Measurements from ENCODE around the gene G6PC1. TPM values are rescaled to one million over a fixed set of nuclear protein-coding genes. Genes with fewer than 3 reads are reported as not detected.

The G6PC1 gene
- total RNA-seq, 1 experiment from 2014 or later, result 0.10 TPM

DNA sequence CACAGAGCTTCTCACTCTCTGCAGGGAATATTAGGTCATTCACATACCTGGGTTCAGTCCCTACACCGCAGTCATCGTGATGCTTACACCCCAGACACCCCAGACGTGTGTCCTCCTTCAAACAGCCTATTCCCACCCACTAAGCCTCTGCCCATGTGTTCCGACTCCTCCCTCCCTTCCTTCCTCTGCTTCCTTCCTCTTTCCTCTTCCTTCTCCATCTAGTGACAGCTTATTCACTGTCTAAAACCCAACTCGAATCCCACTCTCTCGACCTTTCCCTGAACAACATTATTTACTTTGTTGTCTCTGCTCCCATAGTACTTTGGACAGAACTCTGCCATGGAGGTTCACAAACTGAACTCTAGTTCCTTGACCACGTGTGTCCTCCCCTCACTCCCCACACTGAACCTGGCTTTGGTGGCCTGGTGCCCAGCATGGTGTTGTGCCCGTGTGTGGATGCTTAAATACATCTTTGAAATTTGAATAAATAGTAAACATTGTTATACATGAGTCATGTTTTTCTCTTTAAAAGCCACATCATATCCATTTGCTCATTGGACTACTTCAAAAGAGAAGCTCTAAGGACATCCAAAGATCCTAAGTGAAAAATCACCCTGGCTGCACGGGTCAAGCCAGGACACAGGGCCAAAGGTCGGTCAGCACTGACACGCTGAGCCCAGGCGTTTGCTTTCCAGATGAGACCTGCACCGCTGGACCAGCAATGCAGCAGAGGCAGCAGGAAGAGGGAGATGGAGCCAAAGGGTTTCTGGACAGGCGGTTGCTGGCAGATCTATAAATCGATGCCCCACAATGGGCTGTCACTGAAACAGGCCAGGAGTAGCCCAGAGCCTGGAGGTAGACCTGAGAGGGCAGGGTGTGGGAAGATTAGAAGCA, 14.1 kb upstream of the G6PC1 start:
- Histone ChIP-seq H3K9ac (ENCODE audit: low read length) (no peak overlapping the region), H3K27ac (ENCODE audit: low read depth, low read length) (no peak overlapping the region), H3K36me3 (ENCODE audit: control insufficient read depth in 1 of 2, insufficient read depth in 2 of 2, low read length in 2 of 2) (no peaks in the 10 kb centered on the region), H2AFZ (ENCODE audit: low read depth, low read length, poor library complexity, severe bottlenecking) (no peak overlapping the region), H3K79me2 (ENCODE audit: insufficient read depth, low read length) (no peaks in the 10 kb centered on the region), H3K27me3 (ENCODE audit: insufficient read depth, low read length) (no peaks in the 10 kb centered on the region), H4K20me1 (ENCODE audit: insufficient read depth) (no peaks in the 10 kb centered on the region), H3K4me3 (replicated peaks in 1 of 2; ENCODE audit: low read depth in 1 of 2, low read length in 2 of 2) (no peak overlapping the region), H3K4me1 (ENCODE audit: control insufficient read depth in 1 of 2, insufficient read depth in 2 of 2, low read length in 2 of 2) (no peaks in the 10 kb centered on the region), H3K9me3 (ENCODE audit: control insufficient read depth in 1 of 2, insufficient read depth in 1 of 2, low read depth in 1 of 2, low read length in 2 of 2) (no peaks in the 10 kb centered on the region), H3K9me2 (ENCODE audit: insufficient read depth) (no peaks in the 10 kb centered on the region), H3K4me2 (ENCODE audit: low read length) (no peak overlapping the region)
- no peak for ATAC-seq
- BruUV-seq (replicated peaks), result no TSS peak
- TF ChIP-seq RAD21 (IDR thresholded peaks at IDR 0.05; ENCODE audit: low read depth), result no peak
- no peak for DNase-seq (ENCODE audit: low read depth, low spot score)
- intact Hi-C loops (cut with micrococcal nuclease), result no loop called here
- POLR2A ChIA-PET, result no interaction called here
- RAD21 ChIA-PET (ENCODE audit: low non-redundant PET in 1 of 2, low total read pairs in 2 of 2, uncharacterized antibody in 2 of 2, unreplicated experiment in 2 of 2), result no interaction called here
- CTCF ChIA-PET, result no interaction called here

DNA sequence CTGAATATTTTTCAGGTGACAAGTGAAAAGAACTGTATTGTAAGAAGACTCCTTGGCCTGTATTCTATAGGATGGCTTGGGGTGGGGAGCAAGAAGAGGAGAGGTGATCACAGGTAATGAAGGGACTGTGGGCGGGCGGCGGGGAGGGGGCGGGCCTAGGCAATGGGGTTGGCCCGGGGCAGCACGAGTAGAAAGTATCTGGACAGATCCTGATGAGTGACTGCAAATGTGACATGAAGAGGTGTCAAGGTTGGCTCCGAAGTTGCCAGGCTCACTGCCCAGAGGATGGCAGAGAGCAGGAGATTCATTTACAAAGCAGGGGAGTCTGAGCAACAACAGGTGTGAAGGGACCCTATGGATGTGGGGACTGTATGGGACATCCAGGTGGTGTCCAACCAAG, 10.8 kb upstream of the G6PC1 start:
- H3K79me2 ChIP-seq (ENCODE audit: insufficient read depth, low read length), result no peaks in the 10 kb centered on the region
- H3K36me3 ChIP-seq (ENCODE audit: control insufficient read depth in 1 of 2, insufficient read depth in 2 of 2, low read length in 2 of 2), result no peaks in the 10 kb centered on the region
- H3K9me2 ChIP-seq (ENCODE audit: insufficient read depth), result no peaks in the 10 kb centered on the region
- intact Hi-C loops (cut with micrococcal nuclease), result no loop called here
- CTCF ChIA-PET, result no interaction called here
- TF ChIP-seq SP1 (IDR thresholded peaks at IDR 0.05; ENCODE audit: low read depth), result no peak
- no peak for TF ChIP-seq ZNF274 (IDR thresholded peaks at IDR 0.05; ENCODE audit: low read depth, low read length)
- no peak for TF ChIP-seq ELF1 (IDR thresholded peaks at IDR 0.05; ENCODE audit: borderline replicate concordance, low read depth)
- TF ChIP-seq FOSL1 (IDR thresholded peaks at IDR 0.05; ENCODE audit: low read depth), result no peak
- TF ChIP-seq JUND (IDR thresholded peaks at IDR 0.05), result no peak
- no peak for TF ChIP-seq POLR2A (IDR thresholded peaks at IDR 0.05; ENCODE audit: borderline replicate concordance, extremely low read depth, insufficient read depth, insufficient read length)
- TF ChIP-seq SRF (IDR thresholded peaks at IDR 0.05; ENCODE audit: low read depth), result no peak
- no peak for TF ChIP-seq EZH2 (IDR thresholded peaks at IDR 0.05)
- TF ChIP-seq POLR2AphosphoS5 (IDR thresholded peaks at IDR 0.05; ENCODE audit: low read depth, low read length), result no peak
- TF ChIP-seq, protein P1, sequence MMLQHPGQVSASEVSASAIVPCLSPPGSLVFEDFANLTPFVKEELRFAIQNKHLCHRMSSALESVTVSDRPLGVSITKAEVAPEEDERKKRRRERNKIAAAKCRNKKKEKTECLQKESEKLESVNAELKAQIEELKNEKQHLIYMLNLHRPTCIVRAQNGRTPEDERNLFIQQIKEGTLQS (IDR thresholded peaks at IDR 0.05), result no peak
- TF ChIP-seq RAD21 (IDR thresholded peaks at IDR 0.05; ENCODE audit: low read depth), result no peak
- TF ChIP-seq, protein P2, sequence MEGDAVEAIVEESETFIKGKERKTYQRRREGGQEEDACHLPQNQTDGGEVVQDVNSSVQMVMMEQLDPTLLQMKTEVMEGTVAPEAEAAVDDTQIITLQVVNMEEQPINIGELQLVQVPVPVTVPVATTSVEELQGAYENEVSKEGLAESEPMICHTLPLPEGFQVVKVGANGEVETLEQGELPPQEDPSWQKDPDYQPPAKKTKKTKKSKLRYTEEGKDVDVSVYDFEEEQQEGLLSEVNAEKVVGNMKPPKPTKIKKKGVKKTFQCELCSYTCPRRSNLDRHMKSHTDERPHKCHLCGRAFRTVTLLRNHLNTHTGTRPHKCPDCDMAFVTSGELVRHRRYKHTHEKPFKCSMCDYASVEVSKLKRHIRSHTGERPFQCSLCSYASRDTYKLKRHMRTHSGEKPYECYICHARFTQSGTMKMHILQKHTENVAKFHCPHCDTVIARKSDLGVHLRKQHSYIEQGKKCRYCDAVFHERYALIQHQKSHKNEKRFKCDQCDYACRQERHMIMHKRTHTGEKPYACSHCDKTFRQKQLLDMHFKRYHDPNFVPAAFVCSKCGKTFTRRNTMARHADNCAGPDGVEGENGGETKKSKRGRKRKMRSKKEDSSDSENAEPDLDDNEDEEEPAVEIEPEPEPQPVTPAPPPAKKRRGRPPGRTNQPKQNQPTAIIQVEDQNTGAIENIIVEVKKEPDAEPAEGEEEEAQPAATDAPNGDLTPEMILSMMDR (IDR thresholded peaks at IDR 0.05 in 2 of 3, conservative IDR thresholded peaks at IDR 0.05 in 1 of 3; ENCODE audit: borderline replicate concordance in 1 of 3, insufficient read depth in 1 of 3, low read depth in 2 of 3, low read length in 2 of 3), result no peak
- no peak for TF ChIP-seq YY1 (IDR thresholded peaks at IDR 0.05; ENCODE audit: extremely low read depth, insufficient replicate concordance, low read depth, low read length)
- TF ChIP-seq, protein P3, sequence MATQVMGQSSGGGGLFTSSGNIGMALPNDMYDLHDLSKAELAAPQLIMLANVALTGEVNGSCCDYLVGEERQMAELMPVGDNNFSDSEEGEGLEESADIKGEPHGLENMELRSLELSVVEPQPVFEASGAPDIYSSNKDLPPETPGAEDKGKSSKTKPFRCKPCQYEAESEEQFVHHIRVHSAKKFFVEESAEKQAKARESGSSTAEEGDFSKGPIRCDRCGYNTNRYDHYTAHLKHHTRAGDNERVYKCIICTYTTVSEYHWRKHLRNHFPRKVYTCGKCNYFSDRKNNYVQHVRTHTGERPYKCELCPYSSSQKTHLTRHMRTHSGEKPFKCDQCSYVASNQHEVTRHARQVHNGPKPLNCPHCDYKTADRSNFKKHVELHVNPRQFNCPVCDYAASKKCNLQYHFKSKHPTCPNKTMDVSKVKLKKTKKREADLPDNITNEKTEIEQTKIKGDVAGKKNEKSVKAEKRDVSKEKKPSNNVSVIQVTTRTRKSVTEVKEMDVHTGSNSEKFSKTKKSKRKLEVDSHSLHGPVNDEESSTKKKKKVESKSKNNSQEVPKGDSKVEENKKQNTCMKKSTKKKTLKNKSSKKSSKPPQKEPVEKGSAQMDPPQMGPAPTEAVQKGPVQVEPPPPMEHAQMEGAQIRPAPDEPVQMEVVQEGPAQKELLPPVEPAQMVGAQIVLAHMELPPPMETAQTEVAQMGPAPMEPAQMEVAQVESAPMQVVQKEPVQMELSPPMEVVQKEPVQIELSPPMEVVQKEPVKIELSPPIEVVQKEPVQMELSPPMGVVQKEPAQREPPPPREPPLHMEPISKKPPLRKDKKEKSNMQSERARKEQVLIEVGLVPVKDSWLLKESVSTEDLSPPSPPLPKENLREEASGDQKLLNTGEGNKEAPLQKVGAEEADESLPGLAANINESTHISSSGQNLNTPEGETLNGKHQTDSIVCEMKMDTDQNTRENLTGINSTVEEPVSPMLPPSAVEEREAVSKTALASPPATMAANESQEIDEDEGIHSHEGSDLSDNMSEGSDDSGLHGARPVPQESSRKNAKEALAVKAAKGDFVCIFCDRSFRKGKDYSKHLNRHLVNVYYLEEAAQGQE (IDR thresholded peaks at IDR 0.05; ENCODE audit: low read depth), result no peak
- TF ChIP-seq ZFX (IDR thresholded peaks at IDR 0.05), result no peak
- DNase-seq (ENCODE audit: low read depth, low spot score) (no peak), ATAC-seq (no peak)
- H3K9ac ChIP-seq (ENCODE audit: low read length), result no peak overlapping the region
- BruUV-seq (replicated peaks), result no TSS peak
- peaks cover 0 to 2% of the 10 kb centered on the region in 2 experiments; a peak in 2 of 4 replicates for H3K4me1 ChIP-seq (ENCODE audit: control insufficient read depth in 1 of 2, insufficient read depth in 2 of 2, low read length in 2 of 2)
- no peak overlapping the region for H3K4me2 ChIP-seq (ENCODE audit: low read length)
- no peak overlapping the region for H2AFZ ChIP-seq (ENCODE audit: low read depth, low read length, poor library complexity, severe bottlenecking)
- H3K27ac ChIP-seq (ENCODE audit: low read depth, low read length), result no peak overlapping the region
- POLR2A ChIA-PET, result no interaction called here
- no peaks in the 10 kb centered on the region for H4K20me1 ChIP-seq (ENCODE audit: insufficient read depth)
- no peak overlapping the region for H3K4me3 ChIP-seq (replicated peaks in 1 of 2; ENCODE audit: low read depth in 1 of 2, low read length in 2 of 2)
- H3K27me3 ChIP-seq (ENCODE audit: insufficient read depth, low read length), result no peaks in the 10 kb centered on the region
- RAD21 ChIA-PET (ENCODE audit: low non-redundant PET in 1 of 2, low total read pairs in 2 of 2, uncharacterized antibody in 2 of 2, unreplicated experiment in 2 of 2), result no interaction called here
- no peaks in the 10 kb centered on the region for H3K9me3 ChIP-seq (ENCODE audit: control insufficient read depth in 1 of 2, insufficient read depth in 1 of 2, low read depth in 1 of 2, low read length in 2 of 2)
